Left lung (tissue), 10 donors: ENCODE measurements around the gene RAB20. TPM values are rescaled to one million over a fixed set of nuclear protein-coding genes. Genes with fewer than 3 reads are reported as not detected.

Experiments used
- ATAC-seq: fragments of 200-7000 bp; cut with Tn5 transposase; one replicate; pipeline ENCODE4 v1.9.1; 2020; ENCODE audit warnings: moderate library complexity
- DNase-seq, 4 donors: peaks; one replicate each; pipeline ENCODE4 v3.0.0-alpha.2; 2013 to 2020
- H3K27ac ChIP-seq, 2 donors: fragments of 200-600 bp; sonication (generic) in 1 of 2; one replicate each; pipeline versions ENCODE4 v1.5.0 to v1.8.0; 2020 to 2021
- H3K27me3 ChIP-seq, 2 donors: fragments of 200-600 bp; sonication (generic) in 1 of 2; one replicate each; pipeline versions ENCODE4 v1.5.0 to v1.8.0; 2020 to 2021
- H3K36me3 ChIP-seq, 2 donors: fragments of 200-600 bp; sonication (generic) in 1 of 2; one replicate each; pipeline versions ENCODE4 v1.5.0 to v1.8.0; 2020 to 2021
- H3K4me1 ChIP-seq, 2 donors: fragments of 200-600 bp; one replicate each; pipeline ENCODE4 v1.8.0; 2021
- H3K4me3 ChIP-seq, 2 donors: fragments of 200-600 bp; sonication (generic) in 1 of 2; one replicate each; pipeline versions ENCODE4 v1.5.0 to v1.8.0; 2020 to 2021; ENCODE audit warnings: mild to moderate bottlenecking in 1 of 2
- H3K9me3 ChIP-seq, 2 donors: fragments of 200-600 bp; sonication (generic) in 1 of 2; one replicate each; pipeline versions ENCODE4 v1.5.0 to v1.8.0; 2020 to 2021
- intact Hi-C, 2 donors: fragments of 100-400 bp; cut with DNase I; formaldehyde crosslinking; loops; one replicate each; pipeline versions ENCODE4 v1.11.2 to v1.14.2; 2022
- polyA plus RNA-seq, 6 donors: library from polyadenylated mRNA; unstranded; fragments of 120-200 nt; gene quantifications; one replicate each; pipeline ENCODE4 v1.2.1, GENCODE V29; 2013; ENCODE audit not compliant: insufficient read length in 6 of 6
- total RNA-seq, 2 donors: library from RNA; stranded (reverse); fragmentation: NEBNext Ultra II Directional; extraction: Animal tissue kit (Norgen Biotek cat#: 25700); gene quantifications; one replicate each; pipeline ENCODE4 v1.2.1, GENCODE V29; 2021
- TF ChIP-seq, protein P1 (sequence below), 2 donors: fragments of 200-600 bp; sonication (generic) in 1 of 2; IDR thresholded peaks; one replicate each; pipeline versions ENCODE4 v1.5.0 to v1.8.0; 2021; ENCODE audit warnings: antibody characterized with exemption in 2 of 2
- donor health status: DM: no; HTN: yes; CAD: no.
- donor health status: DM: no; HTN: no; CAD: no.

Gene RAB20
- total and polyA plus RNA-seq, 8 donors: 20.1 to 42.4 (median 21.3) TPM

DNA sequence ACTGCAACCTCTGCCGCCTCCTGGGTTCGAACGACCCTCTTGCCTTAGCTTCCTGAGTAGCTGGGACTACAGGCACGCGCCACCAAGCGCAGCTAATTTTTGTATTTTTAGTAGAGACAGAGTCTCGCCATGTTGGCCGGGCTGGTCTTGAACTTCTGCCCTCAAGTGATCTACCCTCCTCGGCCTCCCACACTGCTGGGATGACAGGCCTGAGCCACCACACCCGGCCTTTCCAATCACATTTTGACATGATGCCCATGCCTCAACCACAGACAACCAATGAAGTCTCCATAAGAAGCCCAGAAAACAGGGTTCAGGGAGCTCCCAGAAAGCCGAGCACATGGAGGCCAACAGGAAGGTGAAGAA is 11.7 kb downstream of the RAB20 start:
- H3K4me3 ChIP-seq: no peak overlapping the region
- intact Hi-C loops: no loop called here
- H3K4me1 ChIP-seq: peaks cover 8 to 48% of the 10 kb centered on the region in 2 donors

DNA sequence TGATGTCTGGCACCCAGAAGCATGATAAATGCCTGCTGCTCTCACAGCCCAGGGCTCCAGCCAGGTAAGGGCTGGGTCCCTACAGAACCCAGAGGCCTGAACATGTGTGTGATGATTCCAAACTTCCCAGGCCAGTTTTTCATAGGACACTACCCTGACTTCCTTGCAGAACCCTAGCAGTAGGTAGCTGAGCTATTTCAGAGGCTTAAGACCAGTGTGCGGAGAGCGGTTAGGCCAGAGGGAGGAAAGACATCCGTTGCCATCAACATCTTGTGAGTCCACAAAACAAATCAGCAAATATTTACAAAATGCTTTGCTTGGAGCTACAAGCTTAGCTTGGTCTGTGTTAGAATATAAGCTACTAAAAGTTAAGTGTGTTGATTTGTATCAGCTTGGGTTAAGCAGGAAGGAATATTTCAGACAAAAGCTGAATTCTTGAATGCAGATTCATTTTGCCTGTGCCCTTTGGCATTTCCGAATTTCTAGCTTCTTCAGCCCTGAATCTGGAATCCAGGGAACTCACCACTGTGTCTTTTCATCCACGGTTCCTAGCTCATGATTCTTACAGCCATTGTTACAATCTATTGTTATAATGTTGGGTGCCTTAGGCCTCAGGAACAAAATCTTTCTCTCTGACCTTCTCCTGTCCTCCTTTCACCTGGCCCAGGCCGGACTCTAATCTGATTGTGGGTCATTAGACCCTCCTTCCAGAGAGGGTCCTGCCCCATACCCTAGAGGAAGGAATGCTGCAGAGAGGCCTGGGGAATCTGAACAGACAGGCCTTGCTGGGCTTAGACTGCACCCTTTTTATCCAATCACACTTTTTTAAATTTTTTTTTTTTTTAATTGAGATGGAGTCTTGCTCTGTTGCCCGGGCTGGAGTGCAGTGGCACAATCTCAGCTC is 12.4 kb downstream of the RAB20 start:
- TF ChIP-seq, protein P1, sequence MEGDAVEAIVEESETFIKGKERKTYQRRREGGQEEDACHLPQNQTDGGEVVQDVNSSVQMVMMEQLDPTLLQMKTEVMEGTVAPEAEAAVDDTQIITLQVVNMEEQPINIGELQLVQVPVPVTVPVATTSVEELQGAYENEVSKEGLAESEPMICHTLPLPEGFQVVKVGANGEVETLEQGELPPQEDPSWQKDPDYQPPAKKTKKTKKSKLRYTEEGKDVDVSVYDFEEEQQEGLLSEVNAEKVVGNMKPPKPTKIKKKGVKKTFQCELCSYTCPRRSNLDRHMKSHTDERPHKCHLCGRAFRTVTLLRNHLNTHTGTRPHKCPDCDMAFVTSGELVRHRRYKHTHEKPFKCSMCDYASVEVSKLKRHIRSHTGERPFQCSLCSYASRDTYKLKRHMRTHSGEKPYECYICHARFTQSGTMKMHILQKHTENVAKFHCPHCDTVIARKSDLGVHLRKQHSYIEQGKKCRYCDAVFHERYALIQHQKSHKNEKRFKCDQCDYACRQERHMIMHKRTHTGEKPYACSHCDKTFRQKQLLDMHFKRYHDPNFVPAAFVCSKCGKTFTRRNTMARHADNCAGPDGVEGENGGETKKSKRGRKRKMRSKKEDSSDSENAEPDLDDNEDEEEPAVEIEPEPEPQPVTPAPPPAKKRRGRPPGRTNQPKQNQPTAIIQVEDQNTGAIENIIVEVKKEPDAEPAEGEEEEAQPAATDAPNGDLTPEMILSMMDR (IDR thresholded peaks at IDR 0.05): no peak
- Histone ChIP-seq H3K9me3 (no peaks in the 10 kb centered on the region), H3K27me3 (no peaks in the 10 kb centered on the region), H3K27ac (no peak overlapping the region), H3K4me1 (peaks cover 8 to 42% of the 10 kb centered on the region in 2 donors), H3K4me3 (no peak overlapping the region), H3K36me3 (no peaks in the 10 kb centered on the region)
- DNase-seq (no peak), ATAC-seq (no peak)
- intact Hi-C loops: no loop called here

More for the DNA sequence above, 11.7 kb downstream of the RAB20 start:
- H3K9me3 ChIP-seq: no peaks in the 10 kb centered on the region
- ATAC-seq (no peak), DNase-seq (no peak)
- TF ChIP-seq, protein P1 (IDR thresholded peaks at IDR 0.05): no peak
- no peaks in the 10 kb centered on the region for H3K36me3 ChIP-seq
- H3K27me3 ChIP-seq: no peaks in the 10 kb centered on the region
- H3K27ac ChIP-seq: no peak overlapping the region

DNA sequence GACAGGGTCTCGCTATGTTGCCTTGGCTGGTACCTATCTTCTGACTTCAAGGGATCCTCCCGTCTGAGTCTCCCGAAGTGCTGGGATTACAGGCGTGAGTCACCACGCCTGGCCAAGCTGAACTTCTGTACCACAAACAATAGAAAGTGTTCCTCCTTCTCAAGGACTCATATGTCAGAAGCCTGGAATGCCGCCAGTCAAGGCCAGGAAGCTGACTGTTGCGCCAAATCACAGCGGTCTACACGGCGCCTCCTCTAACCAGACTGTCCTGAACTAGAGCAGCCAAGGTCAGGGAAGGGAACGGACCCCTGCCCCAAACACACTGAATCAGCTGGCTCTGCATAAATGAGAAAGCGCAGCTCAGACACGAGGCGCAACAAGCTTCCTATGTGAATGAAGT is 14.6 kb downstream of the RAB20 start:
- intact Hi-C loops: no loop called here

DNA sequence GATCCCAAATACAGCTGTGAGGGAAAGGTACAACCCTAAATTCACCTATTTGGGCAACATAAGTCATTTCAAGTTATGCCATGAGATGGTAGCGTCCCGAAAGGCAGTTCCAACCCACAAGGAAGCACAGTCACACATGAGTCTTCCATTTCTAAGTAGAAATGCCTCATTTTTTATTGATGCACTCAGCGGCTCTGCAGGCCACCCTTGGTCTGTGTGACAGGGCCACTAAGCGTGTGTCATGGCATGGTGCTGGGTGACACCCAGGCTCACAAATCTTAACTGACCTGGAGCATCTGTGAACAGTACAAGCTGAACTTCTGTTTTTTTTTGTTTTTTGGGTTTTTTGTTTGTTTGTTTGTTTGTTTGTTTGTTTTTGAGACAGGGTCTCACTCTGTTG is 15.1 kb downstream of the RAB20 start:
- Histone ChIP-seq H3K4me1 (peaks cover 17 to 54% of the 10 kb centered on the region in 2 donors), H3K36me3 (peaks cover 0 to 8% of the 10 kb centered on the region in 2 donors), H3K9me3 (no peaks in the 10 kb centered on the region), H3K27me3 (no peaks in the 10 kb centered on the region), H3K27ac (peak overlapping the region in 1 of 2 donors; percentile 49), H3K4me3 (no peak overlapping the region)
- TF ChIP-seq, protein P1 (IDR thresholded peaks at IDR 0.05): no peak
- intact Hi-C loops: no loop called here
- no peak for DNase-seq
- no peak for ATAC-seq

More for the DNA sequence above, 14.6 kb downstream of the RAB20 start:
- Histone ChIP-seq H3K36me3 (peaks cover 0 to 8% of the 10 kb centered on the region in 2 donors), H3K27me3 (no peaks in the 10 kb centered on the region), H3K4me3 (no peak overlapping the region), H3K27ac (peak overlapping the region; percentile 22 to 49), H3K4me1 (peaks cover 13 to 49% of the 10 kb centered on the region in 2 donors), H3K9me3 (no peaks in the 10 kb centered on the region)
- ATAC-seq (peak; percentile 87), DNase-seq (peak in 2 of 4 donors; percentile 88 to 89)
- TF ChIP-seq, protein P1 (IDR thresholded peaks at IDR 0.05): no peak

DNA sequence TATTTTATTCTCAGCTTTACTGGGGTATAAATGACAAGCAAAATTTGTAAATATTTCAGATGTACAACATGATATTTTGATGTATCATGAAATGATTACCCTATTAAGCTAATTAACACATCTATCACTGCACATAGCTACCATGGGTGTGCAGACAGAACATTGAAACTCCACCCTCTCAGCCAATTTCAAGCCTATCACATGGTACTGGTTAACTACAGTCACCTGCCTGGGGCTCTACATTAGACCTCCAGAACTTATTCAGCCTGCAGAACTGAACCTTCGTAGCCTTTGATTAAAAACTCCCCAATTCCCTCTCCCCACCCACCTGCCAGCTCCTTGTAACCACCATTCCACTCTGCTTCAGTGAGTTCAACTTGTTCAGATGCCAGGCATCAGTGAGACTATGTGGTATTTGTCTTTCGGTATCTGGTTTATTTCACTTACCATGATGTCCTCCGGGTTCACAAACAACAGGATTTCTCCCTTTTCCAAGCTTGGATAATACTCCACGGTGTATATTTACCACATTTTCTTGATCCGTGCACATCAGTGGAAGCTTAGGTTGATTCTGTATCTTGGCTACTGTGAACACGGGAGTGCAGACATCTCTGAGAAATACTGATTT is 19.2 kb downstream of the RAB20 start:
- no peak overlapping the region for H3K4me3 ChIP-seq
- H3K9me3 ChIP-seq: no peaks in the 10 kb centered on the region
- TF ChIP-seq, protein P1 (IDR thresholded peaks at IDR 0.05): no peak
- no peaks in the 10 kb centered on the region for H3K27me3 ChIP-seq
- peaks cover 0 to 8% of the 10 kb centered on the region in 2 donors for H3K36me3 ChIP-seq
- peaks cover 28 to 77% of the 10 kb centered on the region in 2 donors for H3K4me1 ChIP-seq
- ATAC-seq: peak; percentile 12
- no peak for DNase-seq
- no peak overlapping the region for H3K27ac ChIP-seq
- intact Hi-C loops: no loop called here
